Hippocampal formation (tissue), 2 donors: ENCODE measurements around the gene ATP2B1.

ENCODE experiments used
- DNase-seq, 2 donors: peaks; one replicate each; lab custom pipeline; 2025; lab: John Stamatoyannopoulos, UW

Gene ATP2B1

GRCh38 chr12:89692439-89692838 is 16.2 kb downstream of the ATP2B1 start:
- no peak for DNase-seq

- DNase-seq: no peak
Observed at GRCh38 chr12:89691659-89692058, 17.0 kb downstream of the ATP2B1 start.

- no peak for DNase-seq
Observed at GRCh38 chr12:89690925-89691324, 17.7 kb downstream of the ATP2B1 start.

- no peak for DNase-seq
Observed at GRCh38 chr12:89689306-89689705, 19.3 kb downstream of the ATP2B1 start.

- DNase-seq: no peak
Observed at GRCh38 chr12:89686311-89686710, 22.3 kb downstream of the ATP2B1 start.

GRCh38 chr12:89685363-89685972 is 23.2 kb downstream of the ATP2B1 start:
- DNase-seq: no peak

- DNase-seq: no peak
Observed at GRCh38 chr12:89684136-89684535, 24.5 kb downstream of the ATP2B1 start.

- no peak for DNase-seq
Observed at GRCh38 chr12:89682284-89682683, 26.4 kb downstream of the ATP2B1 start.

GRCh38 chr12:89680409-89680808 is 28.2 kb downstream of the ATP2B1 start:
- no peak for DNase-seq

GRCh38 chr12:89679631-89680030 is 29.0 kb downstream of the ATP2B1 start:
- DNase-seq: no peak

GRCh38 chr12:89678225-89678624 is 30.4 kb downstream of the ATP2B1 start:
- no peak for DNase-seq

GRCh38 chr12:89676930-89677329 is 31.7 kb downstream of the ATP2B1 start:
- DNase-seq: no peak

GRCh38 chr12:89674326-89674942 is 34.2 kb downstream of the ATP2B1 start:
- DNase-seq: no peak

GRCh38 chr12:89673603-89674002 is 35.0 kb downstream of the ATP2B1 start:
- no peak for DNase-seq

- no peak for DNase-seq
Observed at GRCh38 chr12:89672589-89672979, 36.1 kb downstream of the ATP2B1 start.

- no peak for DNase-seq
Observed at GRCh38 chr12:89671469-89671868, 37.2 kb downstream of the ATP2B1 start.

GRCh38 chr12:89669197-89669596 is 39.4 kb downstream of the ATP2B1 start:
- no peak for DNase-seq

- peak in 1 of 2 donors; percentile 49 for DNase-seq
Observed at GRCh38 chr12:89665556-89665955, 43.1 kb downstream of the ATP2B1 start.

- DNase-seq: no peak
Observed at GRCh38 chr12:89664441-89664840, 44.2 kb downstream of the ATP2B1 start.

- no peak for DNase-seq
Observed at GRCh38 chr12:89663577-89664357, 44.9 kb downstream of the ATP2B1 start.

- DNase-seq: no peak
Observed at GRCh38 chr12:89662623-89663022, 46.0 kb downstream of the ATP2B1 start.

- no peak for DNase-seq
Observed at GRCh38 chr12:89661706-89662330, 46.8 kb downstream of the ATP2B1 start.

- DNase-seq: no peak
Observed at GRCh38 chr12:89657739-89658138, 50.9 kb downstream of the ATP2B1 start.
